ENCODE results near the gene SUGCT.
"Not testable (repeated sequence)": the region's sequence is repeated elsewhere in the genome, so short reads cannot be mapped to it uniquely, and the experiment has no call there.

SUGCT gene

DNA sequence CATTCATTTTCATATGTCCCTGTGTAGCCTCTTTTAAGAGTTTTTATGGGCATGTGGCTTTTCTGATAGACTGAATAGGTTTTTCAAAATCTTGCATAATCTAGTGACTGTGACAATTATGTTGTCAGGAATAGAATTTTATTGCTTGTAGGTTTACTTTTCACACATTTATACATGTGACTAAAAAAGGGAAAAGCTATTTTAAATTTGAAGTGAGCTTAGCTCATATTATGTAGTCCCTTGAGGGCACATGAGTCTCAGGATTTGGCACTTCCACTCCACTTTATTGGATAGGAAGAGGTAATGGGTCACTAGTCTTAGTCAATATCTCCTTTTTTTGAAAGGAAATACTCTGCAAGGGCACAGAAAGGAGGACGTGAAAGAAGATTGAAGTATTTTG, 247.3 kb downstream of the SUGCT start:
- H3K4me3 ChIP-seq (ENCODE audit: low read length) = no peak overlapping the region
- no peaks in the 10 kb centered on the region for H3K4me1 ChIP-seq (ENCODE audit: control insufficient read depth, insufficient read depth, low read length)
- no peaks in the 10 kb centered on the region for H3K9me3 ChIP-seq (ENCODE audit: control insufficient read depth, insufficient read depth, low read length)
- H3K36me3 ChIP-seq (ENCODE audit: control insufficient read depth, insufficient read depth, low read length) = no peaks in the 10 kb centered on the region
- H3K27ac ChIP-seq (ENCODE audit: low read length) = no peak overlapping the region
- no peaks in the 10 kb centered on the region for H3K27me3 ChIP-seq (ENCODE audit: control insufficient read depth, insufficient read depth, low read length)
- DNase-seq (ENCODE audit: low read depth, low spot score) = no peak
- no CpG with 5 or more reads among the region's 1 CpG for WGBS (ENCODE audit: insufficient coverage, insufficient read length)

DNA sequence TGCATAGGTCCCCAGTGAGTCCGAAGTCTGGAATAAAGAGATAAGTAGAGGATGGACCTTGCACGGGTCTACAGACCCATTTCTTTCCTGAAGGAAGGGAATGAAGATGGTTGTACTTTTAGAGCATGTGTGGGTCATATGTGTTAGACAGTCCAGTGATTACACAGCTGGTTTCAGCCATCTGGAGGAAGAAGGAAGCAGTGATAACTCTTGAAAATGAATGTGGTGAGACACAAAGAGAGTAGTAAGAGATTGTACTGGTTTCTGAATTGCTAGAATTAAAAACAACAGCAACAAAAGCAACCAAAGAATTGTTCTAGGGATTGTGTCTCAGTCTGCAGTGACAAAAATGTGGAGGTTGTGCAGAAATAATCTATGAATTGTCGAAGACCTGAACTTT, 258.9 kb downstream of the SUGCT start:
- DNase-seq (ENCODE audit: low read depth, low spot score) = no peak
- Histone ChIP-seq H3K4me3 (ENCODE audit: low read length) (no peak overlapping the region), H3K27me3 (ENCODE audit: control insufficient read depth, insufficient read depth, low read length) (no peaks in the 10 kb centered on the region), H3K27ac (ENCODE audit: low read length) (no peak overlapping the region), H3K9me3 (ENCODE audit: control insufficient read depth, insufficient read depth, low read length) (no peaks in the 10 kb centered on the region), H3K36me3 (ENCODE audit: control insufficient read depth, insufficient read depth, low read length) (no peaks in the 10 kb centered on the region), H3K4me1 (ENCODE audit: control insufficient read depth, insufficient read depth, low read length) (no peaks in the 10 kb centered on the region)
- WGBS (ENCODE audit: insufficient coverage, insufficient read length) = no CpG with 5 or more reads among the region's 3 CpGs

DNA sequence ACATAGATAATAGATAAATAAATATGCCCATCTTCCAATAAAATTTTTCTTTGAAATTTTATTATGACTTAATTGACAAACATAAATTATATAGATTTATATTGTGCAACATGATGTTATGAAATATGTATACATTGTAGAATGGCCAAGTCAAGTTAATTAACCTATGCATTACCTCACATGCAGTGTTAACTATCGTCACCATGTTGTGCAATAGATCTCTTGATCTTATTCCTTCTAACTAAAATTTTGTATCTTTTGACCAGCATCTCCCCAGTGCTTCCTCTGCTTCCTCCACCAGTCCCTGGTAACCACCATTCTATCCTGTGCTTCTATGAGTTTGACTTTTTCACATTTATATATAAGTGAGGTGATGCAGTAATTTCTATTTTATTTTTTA, 259.6 kb downstream of the SUGCT start:
- no peaks in the 10 kb centered on the region for H3K36me3 ChIP-seq (ENCODE audit: control insufficient read depth, insufficient read depth, low read length)
- no peak overlapping the region for H3K4me3 ChIP-seq (ENCODE audit: low read length)
- WGBS (ENCODE audit: insufficient coverage, insufficient read length) = no CpG with 5 or more reads among the region's 1 CpG
- DNase-seq (ENCODE audit: low read depth, low spot score) = no peak
- H3K4me1 ChIP-seq (ENCODE audit: control insufficient read depth, insufficient read depth, low read length) = no peaks in the 10 kb centered on the region
- H3K27ac ChIP-seq (ENCODE audit: low read length) = no peak overlapping the region
- H3K9me3 ChIP-seq (ENCODE audit: control insufficient read depth, insufficient read depth, low read length) = no peaks in the 10 kb centered on the region
- no peaks in the 10 kb centered on the region for H3K27me3 ChIP-seq (ENCODE audit: control insufficient read depth, insufficient read depth, low read length)

GRCh38 chr7:40400525-40400924, 265.7 kb downstream of the SUGCT start:
- Histone ChIP-seq H3K4me1 (ENCODE audit: control insufficient read depth, insufficient read depth, low read length) (no peaks in the 10 kb centered on the region), H3K27me3 (ENCODE audit: control insufficient read depth, insufficient read depth, low read length) (no peaks in the 10 kb centered on the region), H3K27ac (ENCODE audit: low read length) (no peak overlapping the region), H3K9me3 (ENCODE audit: control insufficient read depth, insufficient read depth, low read length) (no peaks in the 10 kb centered on the region), H3K36me3 (ENCODE audit: control insufficient read depth, insufficient read depth, low read length) (no peaks in the 10 kb centered on the region), H3K4me3 (ENCODE audit: low read length) (no peak overlapping the region)
- WGBS (ENCODE audit: insufficient coverage, insufficient read length) = no CpG with 5 or more reads among the region's 4 CpGs
- DNase-seq (ENCODE audit: low read depth, low spot score) = no peak

DNA sequence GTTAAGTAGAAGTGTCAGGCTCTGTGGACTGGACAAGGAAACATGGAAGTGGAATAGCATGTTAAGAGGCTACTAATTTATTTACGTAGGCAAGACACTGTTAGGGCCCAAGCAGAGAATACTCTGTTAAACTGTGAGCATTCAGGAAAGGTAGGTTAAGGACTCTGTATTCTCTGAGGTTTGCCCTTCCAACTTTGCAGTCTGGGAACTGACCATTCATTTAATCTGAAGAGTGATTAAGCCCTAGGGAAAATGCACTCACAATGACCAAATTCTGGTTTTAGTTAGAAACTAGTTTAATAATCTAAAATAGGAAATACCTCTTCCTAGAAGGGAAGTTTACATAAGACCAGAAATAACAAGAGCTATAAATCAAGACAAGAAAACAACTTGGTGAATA, 266.6 kb downstream of the SUGCT start:
- H3K27ac ChIP-seq (ENCODE audit: low read length) = no peak overlapping the region
- WGBS (ENCODE audit: insufficient coverage, insufficient read length) = no CpG with 5 or more reads among the region's 1 CpG

DNA sequence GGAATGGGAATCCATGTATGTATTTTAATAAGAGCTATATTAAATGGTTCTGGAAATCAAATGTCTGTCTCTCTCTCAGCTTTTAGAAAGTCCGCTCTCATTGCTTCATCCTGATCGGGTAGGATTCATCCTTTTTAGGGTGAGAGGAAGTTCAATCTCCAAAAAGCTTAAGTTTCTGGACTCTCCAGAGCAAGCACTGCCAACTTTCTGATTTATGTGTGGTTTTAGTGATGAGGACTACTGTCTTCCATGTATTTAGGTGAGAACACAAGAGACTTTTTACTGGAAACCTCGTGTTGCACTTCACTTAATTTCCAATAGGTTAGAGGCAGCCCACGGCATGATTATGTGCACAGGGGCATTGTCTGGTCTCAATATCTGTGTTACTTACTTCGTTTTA, 267.9 kb downstream of the SUGCT start:
- Histone ChIP-seq H3K36me3 (ENCODE audit: control insufficient read depth, insufficient read depth, low read length) (no peaks in the 10 kb centered on the region), H3K27me3 (ENCODE audit: control insufficient read depth, insufficient read depth, low read length) (no peaks in the 10 kb centered on the region), H3K27ac (ENCODE audit: low read length) (no peak overlapping the region), H3K9me3 (ENCODE audit: control insufficient read depth, insufficient read depth, low read length) (no peaks in the 10 kb centered on the region), H3K4me1 (ENCODE audit: control insufficient read depth, insufficient read depth, low read length) (no peaks in the 10 kb centered on the region), H3K4me3 (ENCODE audit: low read length) (no peak overlapping the region)
- 100% methylated on average over 1 of the region's 5 CpGs for WGBS (ENCODE audit: insufficient coverage, insufficient read length)
- DNase-seq (ENCODE audit: low read depth, low spot score) = no peak

More for the DNA sequence above, 266.6 kb downstream of the SUGCT start:
- Histone ChIP-seq H3K9me3 (ENCODE audit: control insufficient read depth, insufficient read depth, low read length) (no peaks in the 10 kb centered on the region), H3K4me3 (ENCODE audit: low read length) (no peak overlapping the region), H3K36me3 (ENCODE audit: control insufficient read depth, insufficient read depth, low read length) (no peaks in the 10 kb centered on the region), H3K4me1 (ENCODE audit: control insufficient read depth, insufficient read depth, low read length) (no peaks in the 10 kb centered on the region), H3K27me3 (ENCODE audit: control insufficient read depth, insufficient read depth, low read length) (no peaks in the 10 kb centered on the region)
- DNase-seq (ENCODE audit: low read depth, low spot score) = no peak

DNA sequence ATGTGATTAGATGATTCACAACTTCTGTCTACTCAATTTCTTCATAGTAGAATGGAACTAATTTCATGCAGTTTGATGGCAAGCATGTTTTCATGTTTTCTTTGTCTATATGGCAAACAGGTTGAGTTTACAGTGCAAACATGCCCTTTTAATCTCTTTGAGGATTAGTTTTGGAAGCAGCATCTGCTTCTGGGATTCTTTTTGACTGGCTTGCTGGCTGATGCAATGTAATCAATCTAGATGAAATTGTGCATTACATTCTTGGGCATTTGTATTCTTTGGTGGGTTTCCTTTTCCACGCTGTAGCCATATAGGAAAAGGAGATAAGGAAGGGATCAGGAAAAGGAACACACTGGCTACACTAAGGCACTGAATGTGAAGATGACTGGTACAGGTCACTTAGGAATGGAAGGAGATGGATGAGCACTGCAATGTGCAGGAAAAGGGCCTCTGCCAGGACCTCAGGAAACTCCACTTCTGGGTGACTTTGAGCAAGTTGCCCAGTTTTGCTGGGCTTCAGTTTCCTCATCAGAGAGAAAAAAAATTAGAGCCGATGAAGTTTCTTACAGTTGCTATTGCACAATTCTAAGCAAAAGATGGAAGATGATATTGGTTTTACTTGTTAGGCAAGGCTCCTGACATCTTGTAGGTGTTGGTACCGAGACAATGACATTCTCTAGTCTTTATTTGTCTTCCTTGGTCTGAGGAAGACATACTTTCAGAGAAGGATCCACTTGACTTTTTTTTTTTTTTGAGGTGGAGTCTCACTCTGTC, 269.1 kb downstream of the SUGCT start:
- Histone ChIP-seq H3K36me3 (ENCODE audit: control insufficient read depth, insufficient read depth, low read length) (no peaks in the 10 kb centered on the region), H3K4me3 (ENCODE audit: low read length) (no peak overlapping the region), H3K4me1 (ENCODE audit: control insufficient read depth, insufficient read depth, low read length) (no peaks in the 10 kb centered on the region), H3K9me3 (ENCODE audit: control insufficient read depth, insufficient read depth, low read length) (no peaks in the 10 kb centered on the region), H3K27ac (ENCODE audit: low read length) (no peak overlapping the region), H3K27me3 (ENCODE audit: control insufficient read depth, insufficient read depth, low read length) (no peaks in the 10 kb centered on the region)
- DNase-seq (ENCODE audit: low read depth, low spot score) = no peak
- whole genome bisulfite sequencing (ENCODE audit: insufficient coverage, insufficient read length) = no CpG with 5 or more reads among the region's 3 CpGs

DNA sequence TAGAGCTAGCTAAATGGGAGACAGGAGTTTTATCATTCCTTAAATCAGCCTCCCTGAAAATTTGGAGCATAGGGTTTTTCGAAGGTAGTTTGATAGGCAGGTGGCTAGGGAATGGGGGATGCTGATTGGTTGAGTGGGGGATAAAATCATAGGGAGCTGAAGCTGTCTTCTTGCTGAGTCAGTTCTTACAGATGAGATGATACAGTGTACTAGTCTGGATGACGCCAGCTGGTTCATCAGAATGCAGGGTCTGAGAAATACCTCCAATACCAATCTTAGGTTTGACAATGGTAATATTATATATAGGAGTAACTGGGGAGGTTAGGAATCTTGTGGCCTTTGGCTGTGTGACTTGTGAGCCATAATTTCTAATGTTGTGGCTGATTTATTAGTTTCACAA, 271.2 kb downstream of the SUGCT start:
- H3K27me3 ChIP-seq (ENCODE audit: control insufficient read depth, insufficient read depth, low read length) = no peaks in the 10 kb centered on the region
- no CpG with 5 or more reads among the region's 2 CpGs for WGBS (ENCODE audit: insufficient coverage, insufficient read length)

DNA sequence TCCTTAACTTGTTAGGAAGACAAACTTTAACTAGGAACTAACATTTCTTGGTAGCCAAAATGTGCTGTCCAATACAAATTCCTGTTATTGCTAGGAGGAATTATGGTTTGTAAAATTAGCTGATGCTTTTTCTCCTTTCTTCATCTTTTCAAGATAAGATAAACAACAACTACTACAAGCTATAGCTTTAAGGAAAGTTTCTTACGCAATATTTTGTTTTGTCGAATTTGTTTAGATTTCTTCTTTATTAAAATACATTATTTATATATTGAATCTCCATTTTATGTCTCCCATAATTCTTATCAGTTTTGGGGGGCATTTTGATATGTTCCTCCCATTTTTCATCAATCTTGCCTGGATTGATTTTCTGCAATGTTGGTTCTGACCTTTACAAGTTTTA, 277.5 kb downstream of the SUGCT start:
- Histone ChIP-seq H3K9me3 (ENCODE audit: control insufficient read depth, insufficient read depth, low read length) (no peaks in the 10 kb centered on the region), H3K36me3 (ENCODE audit: control insufficient read depth, insufficient read depth, low read length) (no peaks in the 10 kb centered on the region), H3K4me1 (ENCODE audit: control insufficient read depth, insufficient read depth, low read length) (no peaks in the 10 kb centered on the region), H3K27ac (ENCODE audit: low read length) (no peak overlapping the region), H3K27me3 (ENCODE audit: control insufficient read depth, insufficient read depth, low read length) (no peaks in the 10 kb centered on the region), H3K4me3 (ENCODE audit: low read length) (no peak overlapping the region)
- DNase-seq (ENCODE audit: low read depth, low spot score) = no peak
- no CpG with 5 or more reads among the region's 2 CpGs for WGBS (ENCODE audit: insufficient coverage, insufficient read length)

More for the DNA sequence above, 271.2 kb downstream of the SUGCT start:
- DNase-seq (ENCODE audit: low read depth, low spot score) = no peak
- Histone ChIP-seq H3K27ac (ENCODE audit: low read length) (no peak overlapping the region), H3K9me3 (ENCODE audit: control insufficient read depth, insufficient read depth, low read length) (no peaks in the 10 kb centered on the region), H3K36me3 (ENCODE audit: control insufficient read depth, insufficient read depth, low read length) (no peaks in the 10 kb centered on the region), H3K4me3 (ENCODE audit: low read length) (no peak overlapping the region), H3K4me1 (ENCODE audit: control insufficient read depth, insufficient read depth, low read length) (no peaks in the 10 kb centered on the region)

DNA sequence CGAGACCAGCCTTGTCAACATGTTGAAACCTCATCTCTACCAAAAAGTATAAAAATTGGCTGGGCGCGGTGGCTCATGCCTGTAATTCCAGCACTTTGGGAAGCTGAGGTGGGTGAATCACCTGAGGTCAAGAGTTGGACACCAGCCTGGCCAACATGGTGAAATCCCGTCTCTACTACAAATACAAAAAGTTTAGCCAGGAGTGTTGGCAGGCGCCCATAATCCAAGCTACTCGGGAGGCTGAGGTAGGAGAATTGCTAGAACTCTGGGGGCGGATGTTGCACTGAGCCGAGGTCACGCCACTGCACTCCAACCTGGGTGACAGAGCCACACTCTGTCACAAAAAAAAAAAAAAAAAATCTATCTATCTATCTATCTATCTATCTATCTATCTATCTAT, 279.9 kb downstream of the SUGCT start:
- WGBS (ENCODE audit: insufficient coverage, insufficient read length) = no CpG with 5 or more reads among the region's 9 CpGs

DNA sequence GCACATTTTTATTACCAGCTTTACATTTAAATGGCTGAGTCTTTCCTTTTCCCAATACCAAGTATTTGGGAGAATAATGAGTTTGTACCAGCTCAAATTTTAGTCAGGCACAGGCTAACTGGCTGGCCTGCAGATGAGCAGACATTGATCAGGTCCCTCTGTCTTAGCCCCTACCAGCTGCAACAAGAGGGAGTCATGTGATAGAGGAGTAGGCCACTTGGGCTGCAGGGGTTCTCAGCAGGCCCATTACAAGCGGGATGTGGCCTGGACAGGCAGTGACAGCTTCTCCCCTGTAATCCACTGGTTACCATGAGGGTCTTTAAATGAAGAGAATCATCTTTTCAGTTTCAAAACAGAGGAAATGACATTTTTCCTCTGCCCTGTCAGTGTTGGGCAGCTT, 283.6 kb downstream of the SUGCT start:
- Histone ChIP-seq H3K4me3 (ENCODE audit: low read length) (no peak overlapping the region), H3K36me3 (ENCODE audit: control insufficient read depth, insufficient read depth, low read length) (no peaks in the 10 kb centered on the region), H3K27me3 (ENCODE audit: control insufficient read depth, insufficient read depth, low read length) (no peaks in the 10 kb centered on the region), H3K4me1 (ENCODE audit: control insufficient read depth, insufficient read depth, low read length) (no peaks in the 10 kb centered on the region), H3K9me3 (ENCODE audit: control insufficient read depth, insufficient read depth, low read length) (no peaks in the 10 kb centered on the region), H3K27ac (ENCODE audit: low read length) (no peak overlapping the region)
- no peak for DNase-seq (ENCODE audit: low read depth, low spot score)
- WGBS (ENCODE audit: insufficient coverage, insufficient read length) = no CpG with 5 or more reads among the region's 1 CpG

More for the DNA sequence above, 279.9 kb downstream of the SUGCT start:
- DNase-seq (ENCODE audit: low read depth, low spot score); H3K36me3 ChIP-seq (ENCODE audit: control insufficient read depth, insufficient read depth, low read length); H3K27me3 ChIP-seq (ENCODE audit: control insufficient read depth, insufficient read depth, low read length); H3K27ac ChIP-seq (ENCODE audit: low read length); H3K4me1 ChIP-seq (ENCODE audit: control insufficient read depth, insufficient read depth, low read length); H3K9me3 ChIP-seq (ENCODE audit: control insufficient read depth, insufficient read depth, low read length); H3K4me3 ChIP-seq (ENCODE audit: low read length): not testable (repeated sequence)
